GM21447 (cell line): Measurements from ENCODE around the gene ATXN10.

ENCODE experiments used
- ATAC-seq: cut with Tn5 transposase; IDR thresholded peaks from one replicate; pipeline ENCODE4 v1.9.1; 2021; ENCODE audit not compliant: unreplicated experiment

The ATXN10 gene

GRCh38 chr22:45887202-45888131 is 215.8 kb downstream of the ATXN10 start:
- ATAC-seq = no peak

GRCh38 chr22:45888221-45889092 is 216.8 kb downstream of the ATXN10 start:
- no peak for ATAC-seq

- ATAC-seq = no peak
Observed at GRCh38 chr22:45889093-45889538, 217.5 kb downstream of the ATXN10 start.

- ATAC-seq = no peak
Observed at GRCh38 chr22:45889539-45890350, 218.1 kb downstream of the ATXN10 start.

GRCh38 chr22:45890351-45890635 is 218.7 kb downstream of the ATXN10 start:
- no peak for ATAC-seq

- ATAC-seq = no peak
Observed at GRCh38 chr22:45891021-45891421, 219.4 kb downstream of the ATXN10 start.

- no peak for ATAC-seq
Observed at GRCh38 chr22:45891471-45891995, 219.9 kb downstream of the ATXN10 start.

- ATAC-seq = no peak
Observed at GRCh38 chr22:45891996-45892621, 220.5 kb downstream of the ATXN10 start.

- no peak for ATAC-seq
Observed at GRCh38 chr22:45892681-45893461, 221.2 kb downstream of the ATXN10 start.

- no peak for ATAC-seq
Observed at GRCh38 chr22:45893516-45893915, 221.9 kb downstream of the ATXN10 start.
